ENCODE data around the gene CDK14.
"Not testable (repeated sequence)": the region's sequence is repeated elsewhere in the genome, so short reads cannot be mapped to it uniquely, and the experiment has no call there.

The CDK14 gene

DNA sequence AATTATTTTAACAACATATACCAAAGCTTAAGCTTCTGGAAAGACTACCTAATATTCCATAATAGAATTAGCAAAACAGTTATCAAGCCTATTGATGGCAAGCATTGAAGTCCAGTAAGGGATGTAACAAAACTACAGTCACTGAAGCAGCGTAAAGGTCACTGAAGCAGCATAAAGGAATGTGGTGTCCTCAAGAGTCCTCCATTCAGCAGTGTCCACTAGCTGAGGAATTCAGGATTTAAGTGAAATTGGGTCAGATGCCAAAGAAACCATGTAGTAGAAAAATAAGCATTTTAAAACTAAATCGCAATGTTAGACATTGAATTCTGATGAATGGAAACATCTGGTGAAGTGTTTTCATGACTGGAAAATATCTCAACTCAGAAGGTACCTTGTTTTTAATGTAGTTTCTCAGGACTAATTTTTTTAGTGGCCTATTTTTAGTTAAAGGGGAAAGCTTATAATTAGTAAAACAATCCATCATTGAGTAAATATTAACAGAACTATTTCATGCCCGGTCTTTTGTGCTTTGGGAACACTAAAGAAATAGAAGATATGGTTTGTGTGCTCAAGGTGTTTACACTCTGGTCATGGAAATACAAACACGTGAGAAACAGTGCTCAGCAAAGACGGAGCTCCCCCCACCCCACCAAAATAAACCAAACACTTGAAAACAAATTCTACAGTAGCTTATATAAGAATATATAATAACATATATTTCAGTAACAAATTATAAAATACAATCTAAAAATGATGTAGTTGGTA lies 121.4 kb downstream of the CDK14 start:
- Histone ChIP-seq H3K9me3 (ENCODE audit: control insufficient read depth, insufficient read depth, low read length) (no peaks in the 10 kb centered on the region), H3K4me1 (ENCODE audit: insufficient read depth, low read length) (no peaks in the 10 kb centered on the region), H3K9ac (ENCODE audit: low read depth, low read length) (no peak overlapping the region), H3K36me3 (ENCODE audit: insufficient read depth, low read length) (peaks cover 4% of the 10 kb centered on the region; the same call in 1 of the 2 replicates)

DNA sequence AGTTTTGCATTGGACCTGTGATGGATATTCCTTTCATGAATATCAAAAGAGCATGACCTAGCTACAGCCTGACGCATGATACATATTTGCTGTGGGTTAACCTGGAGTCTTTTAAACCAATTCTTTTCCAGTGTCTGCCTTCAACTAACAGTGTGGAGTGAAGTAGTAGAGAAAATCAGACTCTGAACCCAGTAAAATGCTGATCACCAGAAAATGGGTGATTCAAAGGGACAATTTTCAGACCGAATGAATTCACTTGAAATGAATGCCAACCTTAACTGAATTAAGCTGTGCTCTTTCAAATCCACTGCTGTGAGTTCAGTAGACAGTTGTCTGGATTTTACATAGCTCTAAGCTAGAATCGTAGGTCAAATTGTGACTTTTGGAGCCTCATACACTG lies 123.0 kb downstream of the CDK14 start:
- no peaks in the 10 kb centered on the region for H3K4me1 ChIP-seq (ENCODE audit: insufficient read depth, low read length)
- H3K36me3 ChIP-seq (ENCODE audit: insufficient read depth, low read length): no peaks in the 10 kb centered on the region
- H3K9me3 ChIP-seq (ENCODE audit: control insufficient read depth, insufficient read depth, low read length): no peaks in the 10 kb centered on the region
- H3K9ac ChIP-seq (ENCODE audit: low read depth, low read length): no peak overlapping the region

DNA sequence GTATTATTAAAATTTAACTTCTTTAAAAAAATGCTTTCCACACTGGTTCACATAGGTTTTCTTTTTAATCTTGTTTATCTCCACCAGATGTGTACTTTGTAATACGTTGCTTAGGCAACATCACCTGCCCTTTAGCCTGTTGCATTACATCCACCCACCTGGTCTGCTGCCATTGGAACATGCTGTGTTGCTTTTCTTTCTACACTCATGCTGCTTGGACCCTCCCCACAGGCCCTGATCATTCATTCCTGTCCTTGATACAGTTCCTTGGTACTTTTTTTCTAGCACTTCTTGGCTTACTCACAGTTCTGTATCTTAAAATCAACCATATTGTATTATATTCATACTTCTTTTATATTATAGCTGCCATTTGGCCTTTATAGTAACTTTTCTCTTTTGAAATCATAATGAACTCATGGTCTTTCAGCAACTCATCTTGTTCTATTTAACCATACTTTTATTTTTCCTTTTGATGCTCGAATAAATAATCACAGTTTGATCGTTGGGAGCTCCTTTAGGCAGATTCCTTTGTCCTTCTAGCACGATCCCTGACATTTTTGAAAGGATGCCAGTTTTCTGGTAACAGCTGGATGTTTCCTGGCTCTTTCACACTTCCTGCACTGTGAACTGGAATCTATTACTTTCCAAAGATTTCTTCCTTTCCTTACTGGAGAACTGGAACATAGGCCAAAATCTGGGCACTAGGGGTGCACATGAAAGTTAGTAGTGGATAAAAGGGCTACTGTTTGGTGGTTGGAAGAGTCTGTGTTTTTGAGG lies 125.1 kb downstream of the CDK14 start:
- no peaks in the 10 kb centered on the region for H3K36me3 ChIP-seq (ENCODE audit: insufficient read depth, low read length)
- 0 out of 2 replicates have a peak, but pooled peaks cover 2% of the 10 kb centered on the region for H3K4me1 ChIP-seq (ENCODE audit: insufficient read depth, low read length)
- no peak overlapping the region for H3K9ac ChIP-seq (ENCODE audit: low read depth, low read length)
- H3K9me3 ChIP-seq (ENCODE audit: control insufficient read depth, insufficient read depth, low read length): no peaks in the 10 kb centered on the region

DNA sequence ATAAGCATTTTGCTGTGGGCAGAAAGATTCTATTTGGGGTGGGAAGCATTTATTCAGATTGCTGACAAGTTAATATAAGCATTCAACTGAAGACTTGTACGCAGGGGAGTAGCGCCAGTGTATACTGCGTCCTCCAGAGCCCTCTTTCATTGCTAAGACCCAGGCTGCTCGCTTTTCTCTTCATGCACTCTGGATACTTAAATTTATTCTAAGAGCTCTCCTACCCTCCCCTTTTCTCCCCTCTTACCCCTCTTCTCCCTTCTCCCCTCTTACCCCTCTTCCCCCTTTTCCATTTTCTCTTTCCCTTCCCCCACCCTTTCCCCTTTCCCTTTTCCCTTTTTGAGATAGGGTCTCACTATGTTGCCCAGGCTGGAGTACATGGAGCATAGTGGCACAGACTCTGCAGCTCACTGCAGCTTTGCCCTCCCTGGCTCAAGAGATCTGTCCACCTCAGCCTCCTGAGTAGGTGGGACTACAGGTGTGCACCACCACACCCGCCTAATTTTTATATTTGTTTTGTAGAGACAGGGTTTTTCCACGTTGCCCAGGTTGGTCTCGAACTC lies 125.8 kb downstream of the CDK14 start:
- Histone ChIP-seq H3K36me3 (ENCODE audit: insufficient read depth, low read length) (no peaks in the 10 kb centered on the region), H3K9me3 (ENCODE audit: control insufficient read depth, insufficient read depth, low read length) (no peaks in the 10 kb centered on the region), H3K4me1 (ENCODE audit: insufficient read depth, low read length) (peaks cover 8% of the 10 kb centered on the region), H3K9ac (ENCODE audit: low read depth, low read length) (no peak overlapping the region)

DNA sequence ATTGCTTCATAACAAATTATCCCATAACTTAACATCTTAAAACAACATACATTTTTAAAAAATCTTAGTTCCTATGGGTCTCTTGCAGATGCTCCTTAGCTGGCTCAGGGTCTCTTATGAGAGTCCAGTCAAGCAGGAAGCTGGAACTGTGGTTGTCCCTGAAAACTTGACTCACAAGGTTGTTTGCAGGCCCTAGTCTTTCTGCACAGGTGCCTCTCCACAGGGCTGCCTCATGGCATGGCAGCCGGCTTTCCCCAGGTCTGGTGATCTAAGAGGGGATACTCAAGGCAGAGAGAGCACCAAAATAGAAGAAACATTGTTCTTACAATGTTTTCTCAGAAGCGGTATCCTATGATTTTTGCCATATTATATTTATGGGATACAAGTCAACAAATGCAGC lies 127.1 kb downstream of the CDK14 start:
- no peak overlapping the region for H3K9ac ChIP-seq (ENCODE audit: low read depth, low read length)
- peaks cover 8% of the 10 kb centered on the region for H3K4me1 ChIP-seq (ENCODE audit: insufficient read depth, low read length)
- H3K9me3 ChIP-seq (ENCODE audit: control insufficient read depth, insufficient read depth, low read length): no peaks in the 10 kb centered on the region
- H3K36me3 ChIP-seq (ENCODE audit: insufficient read depth, low read length): no peaks in the 10 kb centered on the region

DNA sequence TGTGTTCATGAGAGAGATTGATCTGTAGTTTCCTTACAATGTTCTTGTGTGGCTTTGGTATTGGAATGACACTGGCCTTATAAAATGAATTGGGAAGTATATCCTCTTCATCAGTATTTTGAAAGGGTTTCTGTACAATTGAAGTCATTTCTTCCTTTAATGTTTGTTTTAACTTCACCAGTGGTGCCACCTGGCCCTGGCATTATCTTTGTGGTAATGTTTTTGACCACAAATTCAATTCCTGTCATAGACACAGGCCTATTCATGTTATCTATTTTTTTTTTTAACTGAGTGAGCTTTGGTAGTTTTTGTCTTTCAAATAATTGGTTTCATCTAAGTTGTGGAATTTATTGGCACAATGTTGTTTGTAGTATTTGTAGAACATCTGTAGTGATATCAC lies 127.7 kb downstream of the CDK14 start:
- Histone ChIP-seq H3K9ac (ENCODE audit: low read depth, low read length) (no peak overlapping the region), H3K4me1 (ENCODE audit: insufficient read depth, low read length) (peaks cover 8% of the 10 kb centered on the region), H3K36me3 (ENCODE audit: insufficient read depth, low read length) (no peaks in the 10 kb centered on the region), H3K9me3 (ENCODE audit: control insufficient read depth, insufficient read depth, low read length) (no peaks in the 10 kb centered on the region)

DNA sequence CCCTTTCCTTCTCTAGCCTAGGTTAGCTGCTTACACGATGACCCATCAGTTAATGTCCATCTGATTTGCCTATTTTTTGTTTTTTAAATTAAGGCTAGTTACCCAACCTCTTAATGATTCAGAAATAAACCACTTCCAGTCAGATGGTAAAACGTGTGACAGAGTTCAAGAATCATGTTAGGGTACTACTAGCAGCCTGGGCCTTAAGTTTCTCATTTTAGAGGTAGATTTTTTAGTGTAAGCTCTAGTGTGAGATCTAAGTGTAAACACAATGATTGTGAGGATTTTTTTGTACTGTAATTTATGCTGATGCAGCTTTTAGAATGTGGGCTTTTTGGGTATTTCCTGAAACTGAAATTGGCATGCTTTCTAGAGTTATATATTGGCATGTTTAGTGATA lies 130.0 kb downstream of the CDK14 start:
- Histone ChIP-seq H3K9ac (ENCODE audit: low read depth, low read length) (no peak overlapping the region), H3K36me3 (ENCODE audit: insufficient read depth, low read length) (no peaks in the 10 kb centered on the region), H3K4me1 (ENCODE audit: insufficient read depth, low read length) (peaks cover 8% of the 10 kb centered on the region), H3K9me3 (ENCODE audit: control insufficient read depth, insufficient read depth, low read length) (no peaks in the 10 kb centered on the region)

DNA sequence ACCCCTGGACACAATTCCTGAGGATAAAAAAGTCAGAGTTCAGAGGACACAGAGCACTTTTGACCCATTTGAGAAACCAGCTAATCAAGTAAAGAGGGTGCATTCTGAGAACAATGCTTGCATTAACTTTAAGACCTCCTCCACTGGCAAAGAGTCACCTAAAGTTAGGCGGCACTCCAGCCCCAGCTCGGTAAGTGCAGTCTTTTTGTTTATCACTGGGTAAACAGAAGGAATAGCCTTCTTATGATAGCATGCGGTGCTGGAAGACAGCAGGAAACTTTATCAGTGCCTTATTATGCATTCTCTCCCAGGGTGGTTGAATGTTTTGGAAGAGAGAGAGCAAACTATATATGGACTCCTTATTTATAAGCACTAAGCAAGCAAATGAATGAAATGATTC lies 130.5 kb downstream of the CDK14 start:
- Histone ChIP-seq H3K36me3 (ENCODE audit: insufficient read depth, low read length) (no peaks in the 10 kb centered on the region), H3K9ac (ENCODE audit: low read depth, low read length) (no peak overlapping the region), H3K4me1 (ENCODE audit: insufficient read depth, low read length) (peaks cover 8% of the 10 kb centered on the region), H3K9me3 (ENCODE audit: control insufficient read depth, insufficient read depth, low read length) (no peaks in the 10 kb centered on the region)

DNA sequence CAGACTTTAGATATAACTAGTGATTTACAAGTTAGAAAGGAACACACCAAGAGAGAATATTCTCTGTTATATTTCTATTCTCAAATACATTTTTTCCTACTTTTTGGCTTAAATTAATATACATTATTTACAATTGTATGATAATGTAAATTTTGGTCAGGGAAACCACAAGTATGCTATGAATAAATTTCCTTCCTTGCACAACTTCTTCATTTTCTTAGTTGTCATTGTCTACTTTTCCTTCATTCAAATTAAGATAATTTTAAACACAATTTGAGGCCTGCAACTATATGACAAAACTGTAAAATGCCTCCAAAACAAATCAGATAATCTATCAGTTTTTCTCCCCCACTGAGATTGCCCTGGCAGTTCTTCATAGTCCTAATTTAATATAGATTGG lies 131.3 kb downstream of the CDK14 start:
- Histone ChIP-seq H3K9me3 (ENCODE audit: control insufficient read depth, insufficient read depth, low read length) (no peaks in the 10 kb centered on the region), H3K9ac (ENCODE audit: low read depth, low read length) (no peak overlapping the region), H3K36me3 (ENCODE audit: insufficient read depth, low read length) (no peaks in the 10 kb centered on the region), H3K4me1 (ENCODE audit: insufficient read depth, low read length) (peaks cover 8% of the 10 kb centered on the region)

DNA sequence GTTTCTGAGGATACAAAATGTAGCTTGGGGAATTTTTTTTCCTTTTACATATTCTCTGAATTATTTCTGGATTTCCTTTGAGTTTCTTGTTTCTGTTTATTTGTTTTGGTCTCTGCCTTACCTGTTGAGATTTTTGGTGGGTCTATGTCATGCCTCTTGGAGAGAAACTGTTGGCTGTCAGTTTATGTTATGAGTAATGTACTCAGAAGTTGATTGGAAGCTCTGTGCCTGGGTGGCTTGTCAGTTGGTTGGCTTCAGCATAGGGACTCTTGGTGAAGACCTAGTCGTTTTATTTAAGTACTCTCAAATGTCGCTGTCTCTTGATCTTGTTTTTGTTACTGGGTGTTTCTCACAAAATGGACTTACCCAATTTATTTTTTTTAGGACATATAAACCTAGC lies 132.4 kb downstream of the CDK14 start:
- Histone ChIP-seq H3K9ac (ENCODE audit: low read depth, low read length) (no peak overlapping the region), H3K9me3 (ENCODE audit: control insufficient read depth, insufficient read depth, low read length) (no peaks in the 10 kb centered on the region), H3K36me3 (ENCODE audit: insufficient read depth, low read length) (no peaks in the 10 kb centered on the region), H3K4me1 (ENCODE audit: insufficient read depth, low read length) (peaks cover 8% of the 10 kb centered on the region)

DNA sequence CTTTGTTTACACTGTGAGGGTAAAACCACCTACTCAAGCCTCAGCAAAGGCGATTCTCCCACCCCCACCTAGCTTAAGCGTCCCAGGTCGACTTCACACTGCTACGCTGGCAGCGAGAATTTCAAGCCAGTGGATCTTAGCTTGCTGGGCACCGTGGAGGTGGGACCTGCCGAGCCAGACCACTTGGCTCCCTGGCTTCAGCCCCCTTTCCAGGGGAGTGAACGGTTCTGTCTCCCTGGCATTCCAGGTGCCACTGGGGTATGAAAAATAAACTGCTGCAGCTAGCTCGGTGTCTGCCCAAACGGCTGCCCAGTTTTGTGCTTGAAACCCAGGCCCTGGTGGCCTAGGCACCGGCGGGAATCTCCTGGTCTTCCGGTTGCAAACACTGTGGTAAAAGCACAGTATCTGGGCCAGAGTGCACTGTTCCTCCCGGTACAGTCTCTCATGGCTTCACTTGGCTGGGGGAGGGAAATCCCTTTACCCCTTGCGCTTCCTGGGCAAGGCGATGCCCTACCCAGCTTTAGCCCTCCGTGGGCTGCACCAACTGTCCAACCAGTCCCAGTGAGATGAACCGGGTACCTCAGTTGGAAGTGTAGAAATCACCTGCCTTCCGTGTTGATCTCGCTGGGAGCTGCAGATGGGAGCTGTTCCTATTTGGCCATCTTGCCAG lies 139.6 kb downstream of the CDK14 start:
- H3K9ac ChIP-seq (ENCODE audit: low read depth, low read length); H3K36me3 ChIP-seq (ENCODE audit: insufficient read depth, low read length); H3K4me1 ChIP-seq (ENCODE audit: insufficient read depth, low read length); H3K9me3 ChIP-seq (ENCODE audit: control insufficient read depth, insufficient read depth, low read length): not testable (repeated sequence)

DNA sequence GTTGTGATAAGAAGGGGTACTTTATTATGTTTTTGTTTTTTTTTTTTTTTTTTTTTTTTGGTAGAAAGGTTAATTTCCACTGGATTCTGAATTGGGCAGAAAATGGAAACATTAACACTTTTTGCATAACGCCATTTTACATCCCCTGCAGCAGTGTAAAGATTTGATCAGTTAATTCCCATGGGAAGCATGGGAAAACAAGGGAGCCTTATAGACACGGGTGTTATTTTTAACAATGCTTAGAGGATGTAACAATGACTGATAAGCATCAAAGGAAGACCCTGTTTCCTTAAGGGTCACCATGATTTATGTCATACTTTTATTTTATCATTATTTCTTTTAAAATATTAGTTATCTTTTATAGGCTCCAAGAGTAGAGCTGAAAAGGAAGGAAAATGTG lies 140.2 kb downstream of the CDK14 start:
- no peaks in the 10 kb centered on the region for H3K36me3 ChIP-seq (ENCODE audit: insufficient read depth, low read length)
- H3K9ac ChIP-seq (ENCODE audit: low read depth, low read length): no peak overlapping the region
- H3K4me1 ChIP-seq (ENCODE audit: insufficient read depth, low read length): no peaks in the 10 kb centered on the region
- no peaks in the 10 kb centered on the region for H3K9me3 ChIP-seq (ENCODE audit: control insufficient read depth, insufficient read depth, low read length)

DNA sequence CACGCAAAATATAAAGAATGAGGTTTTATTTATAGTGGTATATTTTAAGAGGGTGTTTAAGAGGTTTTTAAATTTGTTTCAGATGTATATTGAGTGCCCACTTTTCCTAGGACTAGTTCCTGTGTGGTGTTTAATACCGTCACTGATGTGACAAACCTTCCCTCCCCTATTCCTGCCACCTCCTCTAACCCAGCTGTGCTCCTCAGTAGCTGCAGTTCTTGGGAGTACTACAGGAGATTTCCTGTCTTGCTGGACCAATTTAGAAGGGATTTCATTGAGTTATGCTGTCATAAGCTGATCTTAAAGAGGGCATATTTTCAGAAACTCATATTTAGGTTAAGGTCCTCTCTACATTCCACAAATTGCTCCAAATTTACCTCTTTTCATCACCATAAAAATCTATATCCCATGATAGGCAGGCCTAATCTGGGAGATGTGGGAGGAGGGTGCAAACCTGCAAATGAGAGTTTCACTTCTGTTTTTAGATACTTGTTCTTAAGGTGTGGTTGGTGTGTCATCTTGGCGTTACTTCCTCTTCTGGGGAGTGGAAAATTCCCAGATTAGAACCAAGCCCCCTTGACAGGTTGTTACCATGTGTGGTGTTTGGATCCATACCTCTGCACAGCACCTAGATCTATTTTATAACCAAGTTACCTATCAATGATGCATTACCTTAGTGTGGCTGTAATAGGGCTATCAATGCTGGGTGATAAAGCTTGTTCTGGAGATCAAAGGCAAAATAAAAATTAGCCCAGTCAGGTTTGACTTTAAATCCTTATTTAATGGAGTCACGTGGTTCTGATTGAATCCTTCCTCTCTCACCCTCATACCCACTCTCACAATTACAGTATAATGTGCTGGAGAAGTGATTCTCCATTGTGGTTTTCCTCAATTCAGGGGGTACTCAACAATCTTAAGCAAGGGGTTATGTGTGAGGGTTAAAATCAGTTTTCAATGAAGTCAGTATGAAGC lies 141.1 kb downstream of the CDK14 start:
- Histone ChIP-seq H3K4me1 (ENCODE audit: insufficient read depth, low read length) (no peaks in the 10 kb centered on the region), H3K9me3 (ENCODE audit: control insufficient read depth, insufficient read depth, low read length) (no peaks in the 10 kb centered on the region), H3K36me3 (ENCODE audit: insufficient read depth, low read length) (no peaks in the 10 kb centered on the region), H3K9ac (ENCODE audit: low read depth, low read length) (no peak overlapping the region)

DNA sequence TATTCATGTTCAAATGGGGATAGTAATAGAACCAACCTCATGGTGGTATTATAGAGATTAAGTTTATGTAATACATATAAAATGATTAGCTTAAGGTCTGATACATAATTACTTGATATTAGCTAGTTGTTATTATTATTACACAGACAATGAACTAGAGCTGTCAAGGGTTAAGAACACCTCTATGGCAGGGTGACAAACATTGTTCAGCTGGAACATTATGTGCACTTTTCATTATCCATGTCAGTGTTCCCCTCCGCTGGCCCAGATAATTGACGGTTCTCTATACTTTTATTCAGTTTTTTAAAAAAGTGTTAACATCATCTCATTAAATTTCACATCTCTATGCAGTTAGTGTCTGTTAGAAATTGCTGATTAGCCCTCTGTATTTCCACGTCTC lies 142.1 kb downstream of the CDK14 start:
- Histone ChIP-seq H3K9ac (ENCODE audit: low read depth, low read length) (no peak overlapping the region), H3K36me3 (ENCODE audit: insufficient read depth, low read length) (no peaks in the 10 kb centered on the region), H3K9me3 (ENCODE audit: control insufficient read depth, insufficient read depth, low read length) (no peaks in the 10 kb centered on the region), H3K4me1 (ENCODE audit: insufficient read depth, low read length) (no peaks in the 10 kb centered on the region)

All from ES-I3 (cell line).